Adipocyte (in vitro differentiated cells): ENCODE measurements around the gene RENBP.
"Not testable (repeated sequence)": the region's sequence is repeated elsewhere in the genome, so short reads cannot be mapped to it uniquely, and the experiment has no call there.

ENCODE experiments used
- DNase-seq: peaks from one replicate; pipeline ENCODE4 v3.0.0-alpha.2; 2015; ENCODE audit warnings: low read depth
- H3K27me3 ChIP-seq: replicated peaks from 2 replicates; pipeline ENCODE4 v1.7.0; 2013; ENCODE audit warnings: mild to moderate bottlenecking, low read length, moderate library complexity; ENCODE audit not compliant: control insufficient read depth, insufficient read depth
- H3K36me3 ChIP-seq: 2 replicates; pipeline ENCODE4 v1.7.0; 2013; ENCODE audit warnings: low read length, mild to moderate bottlenecking, moderate library complexity; ENCODE audit not compliant: control insufficient read depth, insufficient read depth, severe bottlenecking
- H3K4me1 ChIP-seq: 2 replicates; pipeline ENCODE4 v1.7.0; 2013; ENCODE audit warnings: mild to moderate bottlenecking, low read length, moderate library complexity; ENCODE audit not compliant: control insufficient read depth, insufficient read depth
- H3K4me3 ChIP-seq: 2 replicates; pipeline ENCODE4 v1.7.0; 2013; ENCODE audit warnings: mild to moderate bottlenecking, low read length, moderate library complexity
- H3K9ac ChIP-seq: 2 replicates; pipeline ENCODE4 v1.7.0; 2013; ENCODE audit warnings: mild to moderate bottlenecking, low read length, moderate library complexity
- H3K9me3 ChIP-seq: 2 replicates; pipeline ENCODE4 v1.7.0; 2013; ENCODE audit warnings: mild to moderate bottlenecking, low read length, moderate library complexity; ENCODE audit not compliant: control insufficient read depth

The RENBP gene

DNA sequence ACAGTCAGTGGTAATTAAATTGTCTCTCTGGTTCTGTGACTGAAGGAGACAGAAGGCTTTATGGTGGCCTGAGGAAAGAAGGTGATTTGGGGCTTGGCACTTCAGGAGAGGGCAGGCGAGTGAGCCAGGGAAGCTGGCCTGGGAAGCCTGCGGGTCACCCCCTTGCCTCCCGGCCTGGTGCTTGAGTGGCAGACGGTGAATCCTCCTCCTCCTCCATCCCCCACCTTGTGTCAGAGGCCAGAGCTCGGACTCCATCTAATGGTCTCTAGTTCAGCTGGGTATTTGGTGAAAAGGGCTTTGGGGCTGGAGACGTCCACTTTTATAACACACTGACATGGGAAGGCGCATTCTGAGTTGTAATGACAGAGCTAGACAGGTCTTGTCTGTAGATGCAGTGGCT lies 36.8 kb upstream of the RENBP start:
- Histone ChIP-seq H3K9ac (no peak overlapping the region), H3K27me3 (no peaks in the 10 kb centered on the region), H3K4me1 (peaks cover 3% of the 10 kb centered on the region), H3K9me3 (no peaks in the 10 kb centered on the region), H3K36me3 (no peaks in the 10 kb centered on the region), H3K4me3 (no peak overlapping the region)
- DNase-seq: no peak

GRCh38 chrX:153980394-153980793 lies 36.0 kb upstream of the RENBP start:
- H3K9ac ChIP-seq, H3K4me1 ChIP-seq, H3K27me3 ChIP-seq, DNase-seq, H3K36me3 ChIP-seq, H3K4me3 ChIP-seq, H3K9me3 ChIP-seq: not testable (repeated sequence)

DNA sequence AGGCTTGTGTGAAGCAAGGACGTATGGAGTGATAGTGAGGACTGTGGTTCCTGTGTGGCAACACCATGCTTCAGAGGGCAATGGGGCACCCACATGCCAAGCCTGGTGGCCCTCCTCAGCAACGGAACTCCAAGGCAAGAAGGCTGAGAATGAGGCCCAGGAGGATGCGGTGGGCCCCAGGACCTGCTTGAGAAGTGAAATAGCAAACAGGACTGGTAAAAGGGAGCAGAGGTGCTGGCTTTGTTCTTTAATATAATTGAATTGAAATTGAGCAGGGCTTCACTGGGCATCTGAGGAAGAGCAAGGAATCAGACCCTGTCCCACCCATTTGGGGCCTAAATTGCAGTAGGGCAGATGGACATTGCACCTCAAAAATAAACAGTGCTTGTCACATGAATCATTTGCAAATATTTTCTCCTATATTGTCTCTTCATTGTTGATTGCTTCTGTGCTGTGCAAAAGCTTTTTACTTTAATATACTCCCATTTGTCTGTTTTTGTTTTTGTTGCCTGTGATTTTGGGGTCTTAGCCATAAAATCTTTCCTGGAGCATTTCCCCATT lies 30.4 kb upstream of the RENBP start:
- Histone ChIP-seq H3K9me3 (no peaks in the 10 kb centered on the region), H3K4me3 (no peak overlapping the region), H3K9ac (no peak overlapping the region), H3K4me1 (peaks cover 19% of the 10 kb centered on the region), H3K27me3 (no peaks in the 10 kb centered on the region), H3K36me3 (no peaks in the 10 kb centered on the region)
- DNase-seq: no peak

DNA sequence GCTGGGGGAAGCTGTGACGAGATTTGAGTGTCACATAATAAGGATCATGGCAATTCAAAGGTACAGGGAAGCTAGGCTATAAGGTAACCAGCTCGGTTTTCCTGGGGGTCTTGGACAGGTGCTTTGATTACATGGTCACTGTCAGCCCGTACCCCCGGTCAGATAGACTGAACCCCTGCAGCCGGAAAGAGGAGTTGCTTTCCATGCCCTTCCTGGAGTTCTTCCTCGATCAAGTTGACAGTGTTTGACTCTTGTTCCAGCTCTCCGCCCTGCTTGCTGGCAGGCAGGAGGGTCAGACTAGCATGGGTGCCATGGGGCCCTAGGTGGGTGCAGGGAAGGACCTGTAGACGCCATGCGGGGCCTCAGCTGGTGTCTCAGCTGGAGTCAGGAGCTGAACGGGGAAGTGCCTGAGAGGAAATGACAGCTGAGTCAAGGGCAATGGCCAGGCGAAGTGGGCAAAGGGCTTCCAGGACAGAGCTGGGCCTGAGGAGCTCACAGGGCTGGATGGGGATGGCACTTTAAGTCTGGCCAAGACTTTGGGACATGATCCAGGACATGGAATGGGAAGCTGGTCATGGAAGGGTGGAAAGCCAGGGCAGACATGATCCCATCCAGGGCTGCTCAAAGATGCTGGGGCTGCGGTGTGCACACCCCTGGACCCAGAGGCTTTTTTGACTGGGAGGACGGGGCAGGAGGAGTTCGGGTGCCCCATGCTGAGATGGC lies 29.7 kb upstream of the RENBP start:
- Histone ChIP-seq H3K9me3 (no peaks in the 10 kb centered on the region), H3K9ac (peak overlapping the region; percentile 100), H3K27me3 (no peaks in the 10 kb centered on the region), H3K36me3 (no peaks in the 10 kb centered on the region), H3K4me1 (peaks cover 22% of the 10 kb centered on the region), H3K4me3 (peak overlapping the region; percentile 99)
- no peak for DNase-seq

DNA sequence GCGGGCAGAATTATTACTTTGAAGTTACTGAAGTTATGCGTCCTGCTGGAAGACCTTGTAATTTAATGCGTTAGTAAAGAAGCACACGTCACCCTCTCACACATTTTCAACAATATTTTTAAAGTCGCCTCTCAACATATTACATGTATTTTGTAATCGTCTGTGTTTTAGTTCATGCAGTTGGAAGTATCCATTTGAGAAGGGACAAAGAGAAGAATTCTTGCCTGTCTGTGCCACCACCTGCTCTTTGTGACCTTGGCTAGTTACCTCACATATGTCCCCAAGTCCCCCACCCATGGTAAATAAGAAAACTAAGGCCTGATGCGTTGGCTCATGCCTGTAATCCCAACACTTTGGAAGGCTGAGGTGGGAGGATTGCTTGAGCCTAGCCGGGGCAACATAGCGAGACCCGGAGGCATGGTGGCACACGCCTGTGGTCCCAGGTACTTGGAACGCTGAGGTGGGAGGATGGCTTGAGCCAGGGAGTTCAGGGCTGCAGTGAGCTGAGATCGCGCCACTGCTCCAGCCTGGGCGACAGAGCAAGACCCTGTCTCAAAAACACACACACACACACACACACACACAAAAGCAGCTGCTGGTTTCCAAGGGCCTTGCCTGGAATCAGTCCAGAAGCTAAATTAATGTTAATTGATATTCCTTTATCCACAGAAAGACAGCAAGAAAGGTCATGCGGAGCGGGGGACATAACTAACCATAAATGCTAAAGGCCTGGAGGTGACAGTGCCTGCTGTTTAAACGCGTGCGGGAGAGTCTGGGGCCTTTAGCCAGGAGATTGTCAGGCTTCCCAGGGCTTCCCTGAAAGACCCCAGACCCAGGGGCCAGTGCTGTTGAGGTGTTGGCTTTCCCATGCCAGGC lies 28.9 kb upstream of the RENBP start:
- H3K36me3 ChIP-seq: no peaks in the 10 kb centered on the region
- H3K4me3 ChIP-seq: peak overlapping the region; percentile 99
- H3K9ac ChIP-seq: peak overlapping the region; percentile 100
- H3K4me1 ChIP-seq: peaks cover 30% of the 10 kb centered on the region
- no peaks in the 10 kb centered on the region for H3K9me3 ChIP-seq
- H3K27me3 ChIP-seq: no peaks in the 10 kb centered on the region
- no peak for DNase-seq

DNA sequence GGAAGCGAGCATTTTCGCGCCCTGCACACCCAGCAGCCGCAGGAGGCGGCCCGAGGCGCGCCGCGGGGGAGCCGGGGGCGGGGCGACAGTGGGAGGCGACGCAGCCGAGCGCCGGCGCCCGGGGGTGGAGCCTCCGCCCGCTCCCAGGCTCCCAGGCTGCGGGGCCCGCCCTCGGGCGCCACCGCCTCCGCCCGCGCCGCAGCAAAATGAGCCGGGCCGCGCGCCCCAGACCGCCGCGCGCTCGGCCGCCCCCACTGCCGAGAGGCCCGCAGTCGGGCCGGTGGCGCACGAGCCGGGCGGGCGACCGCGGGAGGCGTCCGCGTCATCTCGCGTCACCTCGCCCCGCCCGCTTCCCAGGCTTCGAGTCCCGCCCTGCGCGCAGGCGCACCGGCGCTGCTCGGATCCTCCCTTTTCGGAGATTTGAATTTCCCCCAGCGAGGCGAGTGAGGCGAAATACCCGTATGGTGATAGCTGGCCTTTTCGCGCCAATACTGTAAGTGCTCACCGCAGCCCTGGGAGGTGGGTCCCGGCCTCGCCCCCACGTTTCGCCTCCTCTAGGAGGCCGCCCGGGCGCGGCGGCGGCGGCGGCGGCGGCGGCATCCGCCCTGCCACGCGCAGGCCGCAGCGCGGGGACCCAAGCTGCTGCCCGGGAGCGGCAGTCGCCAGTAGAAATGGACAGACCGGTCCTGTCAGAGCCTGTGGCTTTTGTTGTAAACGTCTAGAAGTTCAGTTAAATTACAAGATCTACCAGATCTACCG lies 28.1 kb upstream of the RENBP start, which contains the start of gene TMEM187:
Gene TMEM187 (plus strand): TSS at position 387 of the 759 bp plus-strand sequence. CDS start 9,309 bp downstream, outside the sequence.
- Histone ChIP-seq H3K27me3 (no peaks in the 10 kb centered on the region), H3K36me3 (no peaks in the 10 kb centered on the region), H3K9ac (peak within 1 kb of the TSS; percentile 100), H3K9me3 (no peaks in the 10 kb centered on the region), H3K4me3 (peak within 1 kb of the TSS; percentile 99), H3K4me1 (peaks cover 38% of the 10 kb centered on the region)
- peak; percentile 90 for DNase-seq

- peak; percentile 90 for DNase-seq
- H3K4me3 ChIP-seq: peak within 1 kb of the TSS; percentile 99
- H3K4me1 ChIP-seq: peaks cover 44% of the 10 kb centered on the region
- no peaks in the 10 kb centered on the region for H3K36me3 ChIP-seq
- H3K27me3 ChIP-seq: no peaks in the 10 kb centered on the region
- peak within 1 kb of the TSS; percentile 100 for H3K9ac ChIP-seq
- H3K9me3 ChIP-seq: no peaks in the 10 kb centered on the region
Observed at GRCh38 chrX:153971450-153972367, 27.3 kb upstream of the RENBP start, which contains the start of gene HCFC1. Gene HCFC1, minus strand, starts transcription at chrX:153971818. Its CDS starts 978 bp downstream, at chrX:153970840.

DNA sequence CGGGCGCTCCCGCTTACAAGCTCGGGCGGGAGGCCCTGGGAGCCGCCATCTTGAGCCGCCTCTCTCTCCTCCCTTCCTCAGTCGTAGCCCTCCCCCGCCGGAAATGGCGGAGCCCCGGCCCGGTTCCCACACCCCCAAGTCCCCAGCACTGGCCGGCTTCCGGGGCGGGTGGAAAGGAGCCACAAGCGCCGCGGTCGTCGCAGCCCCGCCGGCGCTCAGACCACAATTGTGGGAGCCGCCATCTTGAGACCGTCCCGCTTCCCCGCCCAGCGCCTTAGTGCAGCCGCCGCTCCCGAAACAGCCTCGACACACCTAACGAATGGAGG lies 26.6 kb upstream of the RENBP start:
- DNase-seq: peak; percentile 88
- Histone ChIP-seq H3K4me1 (peaks cover 50% of the 10 kb centered on the region), H3K9me3 (no peaks in the 10 kb centered on the region), H3K36me3 (no peaks in the 10 kb centered on the region), H3K27me3 (no peaks in the 10 kb centered on the region), H3K4me3 (peak overlapping the region; percentile 99), H3K9ac (peak overlapping the region; percentile 100)

DNA sequence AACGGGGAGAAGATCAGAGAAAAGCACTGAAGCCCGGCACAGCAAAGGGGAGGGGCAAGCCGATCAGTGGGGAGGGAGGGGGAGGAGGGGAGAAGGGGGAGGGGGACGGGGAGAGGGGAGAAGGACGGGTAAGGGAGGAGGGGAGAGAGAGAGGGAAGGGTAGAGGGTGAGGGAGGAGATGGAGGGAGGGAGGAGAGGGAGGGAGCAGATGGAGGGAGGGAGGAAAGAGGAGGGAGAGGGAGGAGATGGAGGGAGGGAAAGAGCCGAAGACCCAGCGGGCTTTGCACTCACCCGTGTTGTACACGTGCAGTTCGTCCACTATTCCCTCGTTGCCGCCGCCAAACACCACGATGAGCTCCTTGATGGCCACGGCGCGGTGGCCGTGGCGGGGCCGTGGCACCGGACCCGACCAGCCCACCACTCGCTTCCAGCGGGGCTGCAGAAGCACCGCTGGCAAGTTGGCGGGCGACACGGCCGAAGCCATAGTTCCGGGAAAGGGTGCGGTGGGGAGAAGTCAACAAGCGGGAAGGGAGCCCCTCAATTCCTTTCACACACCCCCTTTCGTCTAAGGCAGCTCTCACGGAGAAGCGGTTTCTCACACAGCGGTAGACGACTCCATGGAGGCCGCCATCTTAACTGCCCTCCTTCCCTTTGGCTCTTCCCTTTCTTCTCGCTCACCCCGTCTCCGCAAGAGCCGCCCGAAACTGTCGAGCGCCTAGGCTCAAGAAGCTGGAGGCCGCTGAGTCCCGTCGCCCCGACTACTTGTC lies 26.1 kb upstream of the RENBP start:
- DNase-seq: peak; percentile 60
- peak overlapping the region; percentile 100 for H3K9ac ChIP-seq

More for the DNA sequence above, 26.1 kb upstream of the RENBP start:
- Histone ChIP-seq H3K4me1 (peaks cover 51% of the 10 kb centered on the region), H3K4me3 (peak overlapping the region; percentile 99), H3K36me3 (no peaks in the 10 kb centered on the region), H3K9me3 (no peaks in the 10 kb centered on the region), H3K27me3 (no peaks in the 10 kb centered on the region)
